GM12872 (cell line): ENCODE data around the gene EPHA2.

ENCODE experiments used
- CTCF ChIP-seq: IDR thresholded peaks from 3 replicates; pipeline ENCODE4 v1.5.1; 2011; ENCODE audit warnings: low read depth, mild to moderate bottlenecking, low read length, moderate library complexity; ENCODE audit not compliant: insufficient read depth

The EPHA2 gene

GRCh38 chr1:16132325-16132785 is 23.5 kb downstream of the EPHA2 start:
- TF ChIP-seq CTCF, result no peak

GRCh38 chr1:16131636-16132324 is 24.1 kb downstream of the EPHA2 start:
- TF ChIP-seq CTCF, result no peak

- no peak for TF ChIP-seq CTCF
These were observed 25.0 kb downstream of the EPHA2 start for GRCh38 chr1:16130827-16131226.

- no peak for TF ChIP-seq CTCF
These were observed 25.8 kb downstream of the EPHA2 start for GRCh38 chr1:16129921-16130543.

GRCh38 chr1:16129316-16129715 is 26.6 kb downstream of the EPHA2 start:
- TF ChIP-seq CTCF, result no peak

GRCh38 chr1:16128338-16128741 is 27.5 kb downstream of the EPHA2 start:
- no peak for TF ChIP-seq CTCF

GRCh38 chr1:16127676-16128337 is 28.1 kb downstream of the EPHA2 start:
- no peak for TF ChIP-seq CTCF
